ENCODE results near the gene PKHD1. TPM values are rescaled to one million over a fixed set of nuclear protein-coding genes. Genes with fewer than 3 reads are reported as not detected.

PKHD1 gene
- total and polyA plus RNA-seq, 2 of the 8 experiments (the other 6 are each of a cell fraction or from before 2014, with no cell fraction given) = 0.06 to 0.09 TPM

DNA sequence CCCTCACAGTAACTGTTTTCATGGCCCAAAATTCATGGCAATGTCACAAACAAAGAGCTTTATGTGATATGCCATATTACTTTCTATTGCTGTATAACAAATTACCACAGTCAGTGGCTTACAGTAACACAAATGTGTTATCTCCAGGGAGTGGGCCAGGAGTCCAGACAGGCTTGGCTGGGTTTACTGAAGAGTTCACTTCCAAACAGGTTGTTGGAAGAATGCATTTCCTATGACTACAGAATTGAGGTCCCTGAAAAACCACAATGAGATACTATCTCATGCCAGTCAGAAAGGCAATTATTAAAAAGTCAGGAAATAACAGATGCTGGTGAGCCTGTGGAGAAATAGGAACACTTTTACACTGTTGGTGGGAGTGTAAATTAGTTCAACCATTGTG lies 431.9 kb downstream of the PKHD1 start:
- Histone ChIP-seq H3K14ac (ENCODE audit: insufficient read length) (no peak overlapping the region), H3K9ac (replicated peaks in 1 of 4; ENCODE audit: extremely low read depth in 1 of 4, low read depth in 3 of 4, low read length in 3 of 4) (no peak overlapping the region), H3K23me2 (ENCODE audit: low read depth, low read length) (no peaks in the 10 kb centered on the region), H3K79me2 (ENCODE audit: control insufficient read depth in 1 of 2, insufficient read depth in 2 of 2, low read length in 2 of 2) (no peaks in the 10 kb centered on the region), H3K36me3 (ENCODE audit: control insufficient read depth in 2 of 4, insufficient read depth in 4 of 4, low read length in 3 of 4) (no peaks in the 10 kb centered on the region), H2BK20ac (ENCODE audit: low read length) (no peak overlapping the region), H3K4ac (replicated peaks; ENCODE audit: insufficient read length, low read depth, low read length) (no peak overlapping the region), H3K79me1 (ENCODE audit: low read depth, low read length) (no peaks in the 10 kb centered on the region), H2BK12ac (ENCODE audit: low read depth, low read length) (no peak overlapping the region), H4K20me1 (replicated peaks in 1 of 2; ENCODE audit: control insufficient read depth in 1 of 2, insufficient read depth in 2 of 2, low read length in 2 of 2) (no peaks in the 10 kb centered on the region), H4K8ac (ENCODE audit: extremely low read depth, insufficient read depth, low read length) (no peak overlapping the region), H3K18ac (ENCODE audit: extremely low read depth, low read length) (no peak overlapping the region), H3K9me3 (ENCODE audit: insufficient read depth in 2 of 2, low read depth in 1 of 2, low read length in 1 of 2) (no peaks in the 10 kb centered on the region), H3K4me1 (replicated peaks in 1 of 4; ENCODE audit: control insufficient read depth in 3 of 4, insufficient read depth in 4 of 4, low read length in 3 of 4) (no peaks in the 10 kb centered on the region), H4K91ac (replicated peaks; ENCODE audit: insufficient read length, low read length) (no peak overlapping the region), H2BK120ac (replicated peaks; ENCODE audit: low read depth, low read length) (no peak overlapping the region), H2AK5ac (ENCODE audit: low read depth, low read length) (no peak overlapping the region), H3K4me2 (ENCODE audit: insufficient read depth in 1 of 2, low read depth in 2 of 2, low read length in 2 of 2) (no peak overlapping the region), H3K27me3 (replicated peaks in 1 of 4; ENCODE audit: control insufficient read depth in 3 of 4, extremely low read depth in 1 of 4, insufficient read depth in 3 of 4, low read length in 3 of 4) (peaks cover 0 to 1% (median 0%) of the 10 kb centered on the region in 4 experiments; a peak in 1 of 7 replicates), H3K56ac (replicated peaks; ENCODE audit: insufficient read length, low read depth, low read length) (no peak overlapping the region), H3K4me3 (ENCODE audit: extremely low read depth in 1 of 4, insufficient read depth in 2 of 4, low read depth in 3 of 4, low read length in 4 of 4) (no peak overlapping the region), H4K5ac (ENCODE audit: insufficient read length, low read depth, low read length) (no peak overlapping the region), H2AFZ (ENCODE audit: low read length) (no peak overlapping the region), H2BK5ac (ENCODE audit: low read depth, low read length) (no peak overlapping the region), H3K23ac (ENCODE audit: insufficient read length) (no peak overlapping the region), H2BK15ac (ENCODE audit: low read length) (no peak overlapping the region), H3K27ac (ENCODE audit: low read depth, low read length) (no peak overlapping the region)
- no peak for DNase-seq (ENCODE audit: low read depth in 1 of 2, low spot score in 2 of 2)
- CTCF ChIA-PET (ENCODE audit: partially characterized antibody) = no interaction called here
- no peak for FAIRE-seq
- no peak for TF ChIP-seq SIRT6 (IDR thresholded peaks at IDR 0.05; ENCODE audit: low read length)
- no peak for TF ChIP-seq HDAC6 (IDR thresholded peaks at IDR 0.05; ENCODE audit: low read depth, low read length)
- no peak for TF ChIP-seq TBP (IDR thresholded peaks at IDR 0.05; ENCODE audit: low read depth, low read length)
- TF ChIP-seq PHF8 (conservative IDR thresholded peaks at IDR 0.05; ENCODE audit: low read depth, low read length) = no peak
- no peak for TF ChIP-seq POLR2AphosphoS5 (IDR thresholded peaks at IDR 0.05; ENCODE audit: low read depth, low read length)
- TF ChIP-seq, protein P1, sequence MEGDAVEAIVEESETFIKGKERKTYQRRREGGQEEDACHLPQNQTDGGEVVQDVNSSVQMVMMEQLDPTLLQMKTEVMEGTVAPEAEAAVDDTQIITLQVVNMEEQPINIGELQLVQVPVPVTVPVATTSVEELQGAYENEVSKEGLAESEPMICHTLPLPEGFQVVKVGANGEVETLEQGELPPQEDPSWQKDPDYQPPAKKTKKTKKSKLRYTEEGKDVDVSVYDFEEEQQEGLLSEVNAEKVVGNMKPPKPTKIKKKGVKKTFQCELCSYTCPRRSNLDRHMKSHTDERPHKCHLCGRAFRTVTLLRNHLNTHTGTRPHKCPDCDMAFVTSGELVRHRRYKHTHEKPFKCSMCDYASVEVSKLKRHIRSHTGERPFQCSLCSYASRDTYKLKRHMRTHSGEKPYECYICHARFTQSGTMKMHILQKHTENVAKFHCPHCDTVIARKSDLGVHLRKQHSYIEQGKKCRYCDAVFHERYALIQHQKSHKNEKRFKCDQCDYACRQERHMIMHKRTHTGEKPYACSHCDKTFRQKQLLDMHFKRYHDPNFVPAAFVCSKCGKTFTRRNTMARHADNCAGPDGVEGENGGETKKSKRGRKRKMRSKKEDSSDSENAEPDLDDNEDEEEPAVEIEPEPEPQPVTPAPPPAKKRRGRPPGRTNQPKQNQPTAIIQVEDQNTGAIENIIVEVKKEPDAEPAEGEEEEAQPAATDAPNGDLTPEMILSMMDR (IDR thresholded peaks at IDR 0.05; ENCODE audit: control extremely low read depth in 1 of 3, insufficient read depth in 1 of 3, low read depth in 1 of 3, low read length in 3 of 3) = no peak
- no peak for TF ChIP-seq BACH1 (IDR thresholded peaks at IDR 0.05; ENCODE audit: low read length)
- no peak for TF ChIP-seq TEAD4 (IDR thresholded peaks at IDR 0.05; ENCODE audit: low read depth, low read length)
- no peak for TF ChIP-seq JUND (IDR thresholded peaks at IDR 0.05; ENCODE audit: low read length)
- TF ChIP-seq EGR1 (IDR thresholded peaks at IDR 0.05; ENCODE audit: borderline replicate concordance, low read depth, low read length) = no peak
- TF ChIP-seq RNF2 (IDR thresholded peaks at IDR 0.05; ENCODE audit: borderline replicate concordance, low read depth, low read length, missing control alignments, poor library complexity, severe bottlenecking) = no peak
- TF ChIP-seq YY1 (IDR thresholded peaks at IDR 0.05; ENCODE audit: low read depth, low read length) = no peak
- TF ChIP-seq RXRA (IDR thresholded peaks at IDR 0.05; ENCODE audit: insufficient read depth, low read depth, low read length) = no peak
- POLR2A ChIA-PET (ENCODE audit: partially characterized antibody) = no interaction called here

Measured in H1 (cell line).